Neural cell (in vitro differentiated cells): ENCODE data around the gene XCR1.

ENCODE experiments used
- CTCF ChIP-seq: fragments of 450-650 bp; IDR thresholded peaks from 2 replicates; pipeline ENCODE4 v1.5.1; 2014; ENCODE audit warnings: antibody characterized with exemption, mild to moderate bottlenecking, moderate library complexity; ENCODE audit not compliant: poor library complexity, severe bottlenecking
- EP300 ChIP-seq: fragments of 450-650 bp; conservative IDR thresholded peaks from 2 replicates; pipeline ENCODE4 v1.6.1; 2014; ENCODE audit warnings: antibody characterized with exemption, mild to moderate bottlenecking, moderate library complexity; ENCODE audit not compliant: poor library complexity, severe bottlenecking
- EZH2 ChIP-seq: fragments of 200-600, 300-800 bp; shearing (Covaris generic), sonication (generic); IDR thresholded peaks from 2 replicates; pipeline ENCODE4 v1.6.1; 2014; ENCODE audit warnings: antibody characterized with exemption, low read length, borderline replicate concordance, mild to moderate bottlenecking; ENCODE audit not compliant: insufficient read depth, poor library complexity, severe bottlenecking
- MXI1 ChIP-seq: fragments of 450-650 bp; conservative IDR thresholded peaks from 2 replicates; pipeline ENCODE4 v1.6.1; 2014; ENCODE audit warnings: antibody characterized with exemption, mild to moderate bottlenecking; ENCODE audit not compliant: poor library complexity, severe bottlenecking
- POLR2AphosphoS5 ChIP-seq: IDR thresholded peaks from 2 replicates; pipeline ENCODE4 v1.6.1; 2012
- RAD21 ChIP-seq: fragments of 450-650 bp; conservative IDR thresholded peaks from 2 replicates; pipeline ENCODE4 v1.6.1; 2014; ENCODE audit warnings: antibody characterized with exemption, mild to moderate bottlenecking, moderate library complexity
- REST ChIP-seq: IDR thresholded peaks from 2 replicates; pipeline ENCODE4 v1.6.1; 2012; ENCODE audit warnings: borderline replicate concordance
- SMC3 ChIP-seq: fragments of 450-650 bp; conservative IDR thresholded peaks from 2 replicates; pipeline ENCODE4 v1.6.1; 2014; ENCODE audit warnings: antibody characterized with exemption, mild to moderate bottlenecking, moderate library complexity; ENCODE audit not compliant: poor library complexity
- TAF1 ChIP-seq: IDR thresholded peaks from 2 replicates; pipeline ENCODE4 v1.6.1; 2012; ENCODE audit warnings: low read depth

GRCh38 chr3:45992821-45993221 lies 34.5 kb downstream of the XCR1 start:
- TF ChIP-seq EZH2 (no peak), CTCF (no peak), POLR2AphosphoS5 (no peak), MXI1 (no peak), EP300 (no peak), REST (no peak), RAD21 (no peak), TAF1 (no peak), SMC3 (no peak)
